CD4-positive, alpha-beta T cell treated with Interleukin-21 for 1 hour (primary cell): Measurements from ENCODE around the gene PHEX.
"Not testable (repeated sequence)": the region's sequence is repeated elsewhere in the genome, so short reads cannot be mapped to it uniquely, and the experiment has no call there.

Experiments
- DNase-seq: peaks from one replicate; pipeline ENCODE4 v3.0.0-alpha.2; 2020

Gene PHEX

GRCh38 chrX:22268706-22269105 is 236.6 kb downstream of the PHEX start:
- no peak for DNase-seq

- DNase-seq, result no peak
These were observed 240.5 kb downstream of the PHEX start, which contains the start of gene CBLL2 for GRCh38 chrX:22272613-22273012. Gene CBLL2, plus strand, starts transcription at chrX:22272913. Its CDS starts 79 bp downstream, at chrX:22272992.

GRCh38 chrX:22273714-22274317 is 241.7 kb downstream of the PHEX start:
- no peak for DNase-seq

GRCh38 chrX:22276781-22277180 is 244.7 kb downstream of the PHEX start:
- no peak for DNase-seq

GRCh38 chrX:22278375-22278774 is 246.2 kb downstream of the PHEX start:
- DNase-seq, result no peak

GRCh38 chrX:22289209-22289608 is 257.1 kb downstream of the PHEX start:
- DNase-seq, result not testable (repeated sequence)

GRCh38 chrX:22296871-22297270 is 264.7 kb downstream of the PHEX start:
- DNase-seq, result no peak

- no peak for DNase-seq
These were observed 268.0 kb downstream of the PHEX start for GRCh38 chrX:22300130-22300529.
